Smooth muscle cell (in vitro differentiated cells): Measurements from ENCODE around the gene RRM2. TPM values are rescaled to one million over a fixed set of nuclear protein-coding genes. Genes with fewer than 3 reads are reported as not detected.

ENCODE experiments used
- DNase-seq: peaks from one replicate; lab custom pipeline; 2025; ENCODE audit not compliant: unreplicated experiment; lab: John Stamatoyannopoulos, UW
- H2AFZ ChIP-seq: fragments of 200-600 bp; sonication (generic); 2 replicates; pipeline ENCODE4 v1.6.0; 2016; ENCODE audit warnings: antibody characterized with exemption, low read depth, mild to moderate bottlenecking
- H3F3A ChIP-seq: fragments of 200-600 bp; sonication (generic); 2 replicates; pipeline ENCODE4 v1.6.0; 2017; ENCODE audit warnings: antibody characterized with exemption, low read depth
- H3K27ac ChIP-seq: fragments of 200-600 bp; sonication (generic); 2 replicates; pipeline ENCODE4 v1.5.1; 2016; ENCODE audit warnings: low read depth, mild to moderate bottlenecking
- H3K27me3 ChIP-seq: fragments of 200-600 bp; sonication (generic); 2 replicates; pipeline ENCODE4 v1.6.1; 2016; ENCODE audit warnings: low read depth, mild to moderate bottlenecking
- H3K36me3 ChIP-seq: fragments of 200-600 bp; sonication (generic); 2 replicates; pipeline ENCODE4 v1.5.1; 2016; ENCODE audit warnings: low read depth
- H3K4me1 ChIP-seq: fragments of 200-600 bp; sonication (generic); 2 replicates; pipeline ENCODE4 v1.5.1; 2016; ENCODE audit warnings: low read depth
- H3K4me2 ChIP-seq: fragments of 200-600 bp; sonication (generic); 2 replicates; pipeline ENCODE4 v1.6.0; 2016; ENCODE audit warnings: mild to moderate bottlenecking
- H3K4me3 ChIP-seq: fragments of 200-600 bp; sonication (generic); 2 replicates; pipeline ENCODE4 v1.5.1; 2016; ENCODE audit warnings: mild to moderate bottlenecking
- H3K79me2 ChIP-seq: fragments of 200-600 bp; sonication (generic); 2 replicates; pipeline ENCODE4 v1.6.0; 2016; ENCODE audit warnings: low read depth, mild to moderate bottlenecking
- H3K9ac ChIP-seq: fragments of 200-600 bp; sonication (generic); 2 replicates; pipeline ENCODE4 v1.6.0; 2016; ENCODE audit warnings: low read depth
- H3K9me3 ChIP-seq: fragments of 200-600 bp; sonication (generic); replicated peaks from 2 replicates; pipeline ENCODE4 v1.5.1; 2016; ENCODE audit warnings: low read depth
- H4K20me1 ChIP-seq: fragments of 200-600 bp; sonication (generic); 2 replicates; pipeline ENCODE4 v1.6.0; 2016; ENCODE audit warnings: low read depth
- WGBS: methylation state at CpG from one replicate; pipeline ENCODE4 v1.1.7; 2016; ENCODE audit warnings: low lambda C conversion rate; 5-methylcytosine and 5-hydroxymethylcytosine counted together
- polyA plus RNA-seq: library from polyadenylated mRNA; unstranded; fragments of >200 nt; fragmentation: Nextera tagmentation; extraction: Ambion mirVana; gene quantifications from 2 replicates; pipeline ENCODE4 v1.2.1, GENCODE V29; 2016
- total RNA-seq: library from RNA; depleted of rRNA; stranded (reverse); fragments of >200 nt; gene quantifications from 2 replicates; pipeline ENCODE4 v1.2.3, GENCODE V29; 2014
- TF ChIP-seq, protein P1 (sequence below): fragments of 200-600 bp; sonication (generic); IDR thresholded peaks from 2 replicates; pipeline ENCODE4 v1.5.1; 2017; ENCODE audit warnings: borderline replicate concordance, mild to moderate bottlenecking, antibody characterized with exemption; ENCODE audit not compliant: insufficient read depth, poor library complexity, severe bottlenecking

Gene RRM2
- total and polyA plus RNA-seq, 2 experiments from 2014 or later = 22.7 to 102 TPM

DNA sequence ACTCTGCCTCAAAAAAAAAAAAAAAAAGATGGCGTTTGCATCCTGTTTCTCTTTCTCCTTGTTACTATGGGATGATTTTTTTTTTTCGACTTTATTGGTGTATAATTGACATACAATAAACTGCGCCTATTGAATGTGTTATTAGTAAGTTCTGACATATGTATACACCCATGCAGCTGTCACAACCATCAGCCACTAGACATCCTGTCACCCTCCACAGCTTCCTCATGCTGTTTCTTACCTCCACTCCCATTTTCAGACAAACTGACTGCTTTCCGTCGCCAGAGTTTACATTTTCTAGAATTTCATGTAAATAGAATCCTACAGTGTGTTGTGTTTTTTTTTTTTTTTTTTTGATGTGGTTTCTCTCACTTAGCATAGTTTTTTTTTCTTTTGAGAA, 27.9 kb downstream of the RRM2 start:
- Histone ChIP-seq H4K20me1 (no peaks in the 10 kb centered on the region), H3K4me1 (no peaks in the 10 kb centered on the region), H3K4me3 (no peak overlapping the region), H3K27me3 (no peaks in the 10 kb centered on the region), H3K9ac (no peak overlapping the region), H2AFZ (no peak overlapping the region), H3F3A (no peaks in the 10 kb centered on the region), H3K36me3 (no peaks in the 10 kb centered on the region), H3K4me2 (no peak overlapping the region), H3K79me2 (no peaks in the 10 kb centered on the region), H3K9me3 (no peaks in the 10 kb centered on the region), H3K27ac (no peak overlapping the region)
- TF ChIP-seq, protein P1, sequence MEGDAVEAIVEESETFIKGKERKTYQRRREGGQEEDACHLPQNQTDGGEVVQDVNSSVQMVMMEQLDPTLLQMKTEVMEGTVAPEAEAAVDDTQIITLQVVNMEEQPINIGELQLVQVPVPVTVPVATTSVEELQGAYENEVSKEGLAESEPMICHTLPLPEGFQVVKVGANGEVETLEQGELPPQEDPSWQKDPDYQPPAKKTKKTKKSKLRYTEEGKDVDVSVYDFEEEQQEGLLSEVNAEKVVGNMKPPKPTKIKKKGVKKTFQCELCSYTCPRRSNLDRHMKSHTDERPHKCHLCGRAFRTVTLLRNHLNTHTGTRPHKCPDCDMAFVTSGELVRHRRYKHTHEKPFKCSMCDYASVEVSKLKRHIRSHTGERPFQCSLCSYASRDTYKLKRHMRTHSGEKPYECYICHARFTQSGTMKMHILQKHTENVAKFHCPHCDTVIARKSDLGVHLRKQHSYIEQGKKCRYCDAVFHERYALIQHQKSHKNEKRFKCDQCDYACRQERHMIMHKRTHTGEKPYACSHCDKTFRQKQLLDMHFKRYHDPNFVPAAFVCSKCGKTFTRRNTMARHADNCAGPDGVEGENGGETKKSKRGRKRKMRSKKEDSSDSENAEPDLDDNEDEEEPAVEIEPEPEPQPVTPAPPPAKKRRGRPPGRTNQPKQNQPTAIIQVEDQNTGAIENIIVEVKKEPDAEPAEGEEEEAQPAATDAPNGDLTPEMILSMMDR = no peak
- WGBS = 89% methylated on average over 5 of the region's 5 CpGs
- no peak for DNase-seq

DNA sequence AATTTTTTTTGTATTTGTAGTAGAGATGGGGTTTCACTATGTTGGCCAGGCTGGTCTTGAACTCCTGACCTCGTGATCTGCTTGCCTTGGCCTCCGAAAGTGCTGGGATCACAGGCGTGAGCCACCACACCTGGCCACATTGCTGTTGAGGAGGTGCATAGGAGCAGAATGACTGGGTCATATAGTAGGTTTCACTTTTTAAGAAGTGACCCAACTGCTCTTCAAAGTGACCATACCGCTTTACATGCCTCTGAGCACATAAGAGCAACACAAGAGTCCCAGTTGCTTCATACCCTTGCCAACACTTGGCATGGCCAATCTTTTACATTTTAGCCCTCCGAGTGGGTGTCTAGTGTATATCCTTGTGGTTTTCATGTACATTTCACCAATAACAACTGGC, 28.9 kb downstream of the RRM2 start:
- H3K4me1 ChIP-seq = no peaks in the 10 kb centered on the region
- 97% methylated on average over 5 of the region's 5 CpGs for WGBS
- H2AFZ ChIP-seq = no peak overlapping the region
- H3F3A ChIP-seq = no peaks in the 10 kb centered on the region
- TF ChIP-seq, protein P1 = no peak
- H3K9me3 ChIP-seq = no peaks in the 10 kb centered on the region
- no peak overlapping the region for H3K4me3 ChIP-seq
- H3K36me3 ChIP-seq = no peaks in the 10 kb centered on the region
- DNase-seq = no peak
- H3K9ac ChIP-seq = no peak overlapping the region
- H3K79me2 ChIP-seq = no peaks in the 10 kb centered on the region
- H4K20me1 ChIP-seq = no peaks in the 10 kb centered on the region
- H3K27ac ChIP-seq = no peak overlapping the region
- no peaks in the 10 kb centered on the region for H3K27me3 ChIP-seq
- no peak overlapping the region for H3K4me2 ChIP-seq

DNA sequence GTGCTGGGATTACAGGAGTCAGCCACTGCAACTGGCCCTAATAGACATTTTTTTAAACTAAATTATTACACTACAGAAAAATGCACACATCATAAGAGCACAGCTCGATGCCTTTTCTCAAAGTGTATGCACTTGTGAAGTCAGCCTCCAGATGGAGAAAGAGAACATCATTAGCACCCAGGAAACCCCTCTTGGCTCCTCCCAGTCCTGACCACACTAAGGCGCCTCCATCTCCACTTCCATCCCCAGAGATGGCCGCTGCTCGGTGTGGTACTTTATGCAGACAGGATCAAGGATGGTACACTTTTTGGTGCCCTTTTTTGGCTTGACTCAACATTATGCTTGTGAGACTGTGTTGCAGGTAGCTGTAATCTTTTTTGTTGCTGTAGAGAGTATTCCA, 34.8 kb downstream of the RRM2 start:
- no peak overlapping the region for H3K9ac ChIP-seq
- no peak for DNase-seq
- H3K27me3 ChIP-seq = no peaks in the 10 kb centered on the region
- no peak overlapping the region for H3K27ac ChIP-seq
- no peaks in the 10 kb centered on the region for H3F3A ChIP-seq
- no peaks in the 10 kb centered on the region for H3K36me3 ChIP-seq
- no peak overlapping the region for H3K4me3 ChIP-seq
- no peaks in the 10 kb centered on the region for H3K9me3 ChIP-seq
- no peak overlapping the region for H2AFZ ChIP-seq
- no peaks in the 10 kb centered on the region for H3K79me2 ChIP-seq
- H3K4me1 ChIP-seq = no peaks in the 10 kb centered on the region
- TF ChIP-seq, protein P1 = no peak
- H4K20me1 ChIP-seq = no peaks in the 10 kb centered on the region
- WGBS = 97% methylated on average over 4 of the region's 4 CpGs
- no peak overlapping the region for H3K4me2 ChIP-seq

DNA sequence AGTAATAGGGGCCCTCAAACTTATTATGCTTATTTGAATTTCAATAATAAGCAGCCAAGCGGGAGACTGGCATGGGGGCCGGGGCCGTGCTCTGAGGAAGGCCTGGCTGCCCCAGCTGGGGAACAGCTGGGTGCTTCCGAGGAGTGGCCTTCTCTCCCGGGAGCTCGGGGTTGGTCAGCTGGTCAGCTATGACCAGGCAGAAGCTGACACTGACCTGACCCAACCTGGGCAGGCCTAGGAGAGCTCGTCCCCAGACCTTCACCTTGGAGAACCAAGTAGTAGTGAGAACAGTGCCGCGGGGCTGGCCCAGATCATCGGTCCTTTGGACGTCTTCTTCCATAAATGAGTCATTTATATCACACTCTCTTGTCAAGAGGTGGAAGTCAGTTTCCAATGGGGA, 36.1 kb downstream of the RRM2 start:
- Histone ChIP-seq H3K9me3 (no peaks in the 10 kb centered on the region), H3K27me3 (no peaks in the 10 kb centered on the region), H3K4me1 (no peaks in the 10 kb centered on the region), H3K79me2 (no peaks in the 10 kb centered on the region), H3K4me2 (no peak overlapping the region), H3F3A (no peaks in the 10 kb centered on the region), H3K27ac (no peak overlapping the region), H4K20me1 (no peaks in the 10 kb centered on the region), H3K9ac (no peak overlapping the region), H2AFZ (no peak overlapping the region), H3K36me3 (no peaks in the 10 kb centered on the region), H3K4me3 (no peak overlapping the region)
- DNase-seq = no peak
- TF ChIP-seq, protein P1 = no peak
- 90% methylated on average over 11 of the region's 11 CpGs for WGBS
